ENCODE data around the gene FAM149A.

GRCh38 chr4:186134257-186134656 is 29.8 kb downstream of the FAM149A start:
- TF ChIP-seq EZH2 (IDR thresholded peaks at IDR 0.05; ENCODE audit: borderline replicate concordance, insufficient read depth, low read depth, low read length, poor library complexity, severe bottlenecking) (no peak), CTCF (IDR thresholded peaks at IDR 0.05) (no peak)

Measured in B cell (primary cell).